ENCODE results near the gene TTC19.
"Not testable (repeated sequence)": the region's sequence is repeated elsewhere in the genome, so short reads cannot be mapped to it uniquely, and the experiment has no call there.

Gene TTC19

DNA sequence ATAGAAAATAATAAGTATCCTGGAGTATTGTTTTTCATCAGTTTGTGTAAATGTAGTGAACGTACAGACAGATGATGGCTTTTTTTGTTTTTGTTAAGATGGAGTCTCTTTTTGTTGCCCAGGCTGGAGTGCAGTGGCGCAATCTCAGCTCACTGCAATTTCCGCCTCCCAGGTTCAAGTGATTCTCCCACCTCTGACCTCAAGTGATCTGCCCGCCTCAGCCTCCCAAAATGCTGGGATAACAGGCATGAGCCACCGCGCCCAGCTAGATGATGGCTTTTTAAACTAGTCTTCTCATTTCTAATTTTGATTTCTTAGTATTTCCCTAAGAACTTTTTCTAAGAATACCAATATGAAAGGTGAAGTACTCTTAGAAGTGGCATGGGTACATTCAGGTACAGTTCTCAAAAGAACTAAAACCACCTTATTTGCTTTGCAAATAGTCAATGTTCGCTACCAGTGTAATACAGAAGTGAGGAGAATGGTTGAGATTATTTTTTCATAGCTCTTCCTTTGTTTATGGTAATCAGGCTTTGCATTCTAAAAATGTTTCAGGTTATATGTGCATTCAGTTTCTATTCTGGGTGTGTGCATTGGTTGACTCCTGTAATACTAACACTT lies 34.2 kb downstream of the TTC19 start:
- DNase-seq (ENCODE audit: low read depth), result no peak

DNA sequence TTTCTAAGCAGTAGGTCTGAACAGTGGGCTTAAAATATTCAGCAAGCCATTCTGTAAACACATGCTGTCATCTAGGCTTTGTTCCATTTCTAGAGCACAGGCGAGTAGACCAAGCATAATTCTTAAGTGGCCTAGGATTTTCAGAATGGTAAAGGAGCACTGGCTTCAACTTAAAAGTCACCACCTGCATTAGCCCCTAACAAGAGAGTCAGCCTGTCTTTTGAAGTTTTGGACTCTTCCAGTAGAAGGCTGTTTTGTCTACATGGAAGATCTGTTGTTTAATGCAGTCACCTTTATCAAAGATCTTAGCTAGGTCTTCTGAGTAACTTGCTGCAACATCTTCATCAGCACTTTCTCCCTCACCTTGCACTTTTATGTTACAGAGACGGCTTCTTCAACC lies 36.6 kb downstream of the TTC19 start:
- no peak for DNase-seq (ENCODE audit: low read depth)

DNA sequence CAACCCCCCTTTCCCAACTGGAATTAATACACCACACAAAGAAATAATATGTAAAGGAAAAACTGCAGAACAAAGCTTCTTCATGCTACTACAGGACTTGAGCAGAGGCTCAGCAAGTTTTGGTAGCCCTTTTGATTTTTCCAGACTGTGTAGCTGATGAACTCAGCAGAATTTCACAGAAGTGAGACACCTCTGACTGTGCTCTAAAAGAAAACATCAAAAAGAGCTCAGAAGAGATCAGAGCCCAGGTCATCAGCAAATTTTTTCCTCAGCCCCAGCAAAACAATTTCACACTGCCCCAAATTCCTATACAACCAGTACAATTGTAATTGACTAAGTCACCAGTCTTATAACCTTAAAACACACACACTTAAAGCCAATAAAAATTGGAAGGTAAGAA lies 38.0 kb downstream of the TTC19 start:
- DNase-seq (ENCODE audit: low read depth), result no peak

DNA sequence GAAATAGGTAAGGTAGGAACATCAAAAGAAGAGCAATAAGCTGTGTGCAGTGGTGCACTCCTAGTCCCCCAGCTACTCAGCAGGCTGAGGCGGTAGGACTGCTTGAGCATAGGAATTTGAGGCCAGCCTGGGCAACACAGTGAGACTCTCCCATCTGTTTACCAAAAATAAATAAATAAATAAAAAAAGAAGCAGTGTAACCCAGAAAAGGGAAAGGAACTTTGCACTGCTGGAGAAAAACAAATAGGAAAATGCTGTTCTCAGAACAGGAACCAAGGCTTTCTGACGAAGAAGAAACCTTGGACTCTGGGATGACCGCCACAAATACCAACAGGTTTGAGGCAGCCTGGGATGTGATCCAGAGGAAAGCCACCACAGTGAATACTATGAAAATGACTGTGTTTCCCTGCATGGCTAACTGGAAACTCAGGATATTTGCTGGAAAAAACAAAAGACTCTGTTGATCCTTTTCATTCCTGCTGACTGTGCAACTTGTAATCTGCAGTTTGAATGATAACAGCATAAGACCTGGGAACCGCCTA lies 41.2 kb downstream of the TTC19 start:
- DNase-seq (ENCODE audit: low read depth), result no peak

DNA sequence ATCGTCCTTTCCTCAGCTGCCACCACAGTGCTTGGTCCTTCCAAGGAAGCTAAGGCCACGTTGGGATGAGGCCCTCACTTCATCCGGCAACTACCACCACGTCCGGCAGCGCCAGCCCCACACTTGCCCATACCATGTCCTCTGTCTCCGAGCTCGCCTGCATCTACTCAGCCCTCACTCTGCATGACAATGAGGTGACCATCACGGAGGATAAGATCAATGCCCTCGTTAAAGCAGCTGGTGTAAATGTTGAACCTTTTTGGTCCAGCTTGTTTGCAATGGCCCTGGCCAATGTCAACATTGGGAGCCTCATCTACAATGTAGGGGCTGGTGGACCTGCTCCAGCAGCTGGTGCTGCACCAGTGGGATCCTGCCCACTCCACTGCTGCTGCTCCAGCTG lies 44.9 kb downstream of the TTC19 start:
- DNase-seq (ENCODE audit: low read depth), result no peak

DNA sequence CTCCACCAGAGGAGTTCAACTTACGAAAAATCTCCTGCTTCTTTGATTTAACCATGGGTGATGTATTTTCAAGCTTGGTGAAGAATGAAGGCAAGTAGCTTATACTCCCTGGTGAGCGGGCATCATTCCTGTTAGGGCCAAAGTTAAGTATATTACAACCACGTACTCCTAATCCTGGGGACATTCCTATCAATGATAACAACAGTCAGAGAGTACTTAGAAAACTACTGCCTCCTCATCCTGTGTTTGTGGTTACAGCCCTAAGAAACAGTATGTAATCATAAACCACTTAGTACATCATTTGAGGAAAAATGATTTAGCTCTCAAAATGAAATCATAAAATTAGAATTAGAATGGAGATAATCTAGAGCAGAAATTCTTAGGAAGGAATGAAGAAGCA lies 47.3 kb downstream of the TTC19 start:
- DNase-seq (ENCODE audit: low read depth), result no peak

DNA sequence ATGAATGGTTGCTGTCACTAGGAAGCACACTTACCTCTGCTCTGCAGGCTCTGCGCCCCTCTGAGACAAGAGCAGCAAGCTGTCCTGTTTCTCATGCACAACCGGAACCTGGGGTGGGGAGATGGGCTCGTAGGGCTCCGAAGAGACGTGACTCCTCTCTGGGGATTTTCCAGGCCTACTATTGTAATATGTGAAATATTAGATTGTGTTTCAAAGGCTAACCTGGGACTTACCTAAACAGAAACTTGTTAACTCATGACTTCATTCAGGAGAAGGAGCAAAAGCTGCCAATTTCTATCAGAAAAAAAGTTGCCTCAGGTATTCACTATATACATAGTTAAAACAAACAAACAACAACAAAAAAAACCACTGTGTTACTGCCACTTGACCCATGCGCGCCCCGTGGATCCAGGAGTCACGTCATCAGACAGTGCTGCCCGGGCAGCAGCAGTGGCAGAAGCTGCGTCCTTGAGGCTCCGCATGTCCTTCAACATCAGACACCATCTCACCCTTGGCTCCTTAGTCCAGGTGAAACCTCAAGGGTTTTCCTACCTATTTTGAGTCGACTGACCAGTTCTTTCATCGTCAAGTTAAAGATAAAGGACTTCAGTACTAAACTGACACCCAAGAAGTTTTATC lies 49.3 kb downstream of the TTC19 start:
- DNase-seq (ENCODE audit: low read depth), result no peak

DNA sequence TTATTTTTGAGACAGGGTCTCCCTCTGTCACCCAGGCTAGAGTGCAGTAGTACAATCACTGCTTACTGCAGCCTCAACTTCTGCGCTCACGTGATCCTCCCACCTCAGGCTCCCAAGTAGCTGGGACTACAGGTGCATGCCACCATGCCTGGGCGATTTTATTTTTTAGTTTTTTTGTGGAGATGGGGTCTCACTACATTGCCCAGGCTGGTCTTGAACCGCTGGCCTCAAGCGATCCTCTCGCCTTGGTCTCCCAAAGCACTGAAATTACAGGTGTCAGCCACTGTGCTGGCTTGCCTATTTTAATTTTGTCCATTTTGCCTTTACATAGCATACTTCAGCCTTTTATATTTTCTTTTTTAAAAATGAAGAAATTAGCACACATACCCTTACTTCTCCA lies 51.2 kb downstream of the TTC19 start:
- no peak for DNase-seq (ENCODE audit: low read depth)

DNA sequence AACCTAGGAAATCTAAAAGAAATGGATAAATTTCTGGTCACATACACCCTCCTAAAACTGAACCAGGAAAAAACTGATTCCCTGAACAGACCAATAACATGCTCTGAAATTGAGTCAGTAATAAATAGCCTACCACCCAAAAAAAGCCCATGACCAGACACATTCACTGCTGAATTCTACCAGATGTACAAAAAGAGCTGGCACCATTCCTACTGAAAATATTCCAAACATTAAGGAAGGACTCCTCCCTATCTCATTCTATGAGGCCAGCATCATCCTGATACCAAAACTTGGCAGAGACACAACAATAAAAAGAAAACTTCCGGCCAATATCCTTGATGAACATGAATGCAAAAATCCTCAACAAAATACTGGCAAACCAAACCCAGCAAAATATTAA lies 52.9 kb downstream of the TTC19 start:
- DNase-seq (ENCODE audit: low read depth), result no peak

DNA sequence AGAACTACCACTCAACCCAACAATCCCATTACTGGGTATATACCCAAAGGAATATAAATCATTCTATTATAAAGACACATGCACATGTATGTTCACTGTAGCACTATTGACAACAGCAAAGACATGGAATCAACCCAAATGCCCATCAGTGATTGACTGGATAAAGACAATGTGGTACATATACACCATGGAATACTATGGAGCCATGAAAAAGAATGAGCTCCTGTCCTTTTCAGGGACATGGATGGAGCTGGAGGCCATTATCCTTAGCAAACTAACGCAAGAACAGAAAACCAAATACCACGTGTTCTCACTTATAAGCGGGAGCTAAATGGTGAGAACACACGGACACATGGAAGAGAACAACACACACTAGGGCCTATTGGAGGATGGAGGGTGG lies 55.5 kb downstream of the TTC19 start:
- not testable (repeated sequence) for DNase-seq (ENCODE audit: low read depth)

DNA sequence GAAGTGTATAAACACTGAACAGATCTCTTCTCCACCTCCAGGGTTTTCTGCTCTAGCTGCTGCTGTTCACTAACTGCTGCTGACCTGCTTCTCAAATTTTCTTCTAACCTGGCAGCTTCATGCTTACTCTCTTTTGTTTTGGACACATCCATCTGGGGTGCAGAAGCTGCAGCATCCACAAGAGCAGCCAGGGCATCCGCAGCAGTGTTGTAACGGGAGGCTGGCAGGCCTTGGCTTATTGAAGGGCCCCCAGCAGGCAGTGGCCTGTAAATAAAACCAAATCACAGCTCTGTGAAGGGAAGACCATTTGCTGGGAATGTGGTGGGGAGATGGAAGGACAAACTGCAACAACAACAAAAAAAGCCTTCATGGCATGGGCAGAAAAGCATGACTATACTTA lies 62.0 kb downstream of the TTC19 start:
- no peak for DNase-seq (ENCODE audit: low read depth)

DNA sequence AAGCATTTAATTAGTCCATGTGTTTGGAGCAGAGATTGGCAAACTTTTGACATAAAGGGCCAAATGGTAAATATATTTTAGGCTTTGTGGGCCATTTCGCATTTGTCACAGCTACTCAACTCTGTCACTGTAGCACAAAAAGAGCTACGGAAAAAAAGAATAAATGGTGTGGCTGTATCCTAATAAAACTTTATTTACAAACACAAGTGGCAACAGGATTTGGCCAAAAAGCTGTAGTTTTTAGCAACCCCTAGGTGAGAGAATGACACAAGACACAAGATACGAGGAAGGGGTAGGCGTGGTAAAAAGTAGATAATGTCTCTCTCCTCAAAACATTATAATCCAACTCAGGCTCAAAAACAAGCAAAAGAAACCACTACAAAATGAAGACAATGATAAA lies 66.5 kb downstream of the TTC19 start:
- DNase-seq (ENCODE audit: low read depth), result no peak

DNA sequence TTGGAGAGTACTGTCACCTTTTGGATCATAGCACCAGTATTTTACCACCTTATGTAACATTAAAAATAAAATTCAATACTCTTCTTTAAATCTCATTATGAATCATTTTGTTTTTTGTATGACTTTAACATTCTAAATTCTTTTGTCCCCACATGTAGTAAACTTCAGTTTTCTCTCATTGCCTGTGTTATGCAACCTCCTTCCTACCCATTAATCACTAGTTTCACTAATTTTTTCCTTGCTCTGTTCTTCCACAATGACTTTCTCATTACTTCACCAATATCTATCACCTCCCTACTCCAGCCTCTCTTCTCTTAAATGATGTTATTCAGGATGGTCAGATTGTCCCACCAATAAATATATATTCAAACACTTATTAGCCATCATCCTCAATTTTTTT lies 68.7 kb downstream of the TTC19 start:
- no peak for DNase-seq (ENCODE audit: low read depth)

DNA sequence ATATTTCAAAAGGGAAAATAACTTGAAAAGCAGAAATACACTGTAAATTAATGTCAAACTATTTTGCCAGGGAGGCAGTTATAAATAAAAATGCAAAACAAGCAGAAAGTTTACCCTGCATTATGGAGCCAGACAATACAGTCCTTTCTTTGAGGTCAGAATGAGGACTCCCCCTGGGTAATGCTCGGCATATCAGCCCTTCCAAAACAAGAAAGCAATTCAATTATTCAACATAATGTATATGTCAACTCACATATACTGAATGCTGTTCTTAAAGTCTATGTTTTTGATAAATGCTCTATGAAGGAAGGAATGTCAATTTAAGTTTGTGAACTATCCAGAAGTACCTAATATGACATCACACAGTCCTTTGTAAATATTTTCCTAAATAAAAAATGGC lies 72.4 kb downstream of the TTC19 start:
- DNase-seq (ENCODE audit: low read depth), result no peak

DNA sequence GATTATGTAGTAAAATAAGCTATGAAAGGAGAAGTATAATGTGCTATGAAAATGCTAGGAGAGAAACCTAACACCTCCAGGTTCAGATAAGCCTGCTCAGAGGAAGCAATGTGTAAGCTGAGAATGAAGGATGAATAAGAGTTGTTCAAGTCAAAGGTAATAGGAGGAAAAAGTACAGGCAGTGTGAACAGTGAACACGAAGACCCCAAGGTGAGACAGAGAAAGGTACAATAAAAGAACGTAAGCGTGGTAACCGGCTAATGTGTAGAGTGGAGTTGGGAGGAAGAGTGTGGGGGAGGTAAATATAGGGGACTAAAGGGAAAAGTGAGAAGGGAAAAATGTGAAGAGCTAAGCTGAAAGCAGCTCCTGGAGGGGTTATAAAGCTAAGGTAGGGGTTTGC lies 74.2 kb downstream of the TTC19 start:
- DNase-seq (ENCODE audit: low read depth), result no peak

DNA sequence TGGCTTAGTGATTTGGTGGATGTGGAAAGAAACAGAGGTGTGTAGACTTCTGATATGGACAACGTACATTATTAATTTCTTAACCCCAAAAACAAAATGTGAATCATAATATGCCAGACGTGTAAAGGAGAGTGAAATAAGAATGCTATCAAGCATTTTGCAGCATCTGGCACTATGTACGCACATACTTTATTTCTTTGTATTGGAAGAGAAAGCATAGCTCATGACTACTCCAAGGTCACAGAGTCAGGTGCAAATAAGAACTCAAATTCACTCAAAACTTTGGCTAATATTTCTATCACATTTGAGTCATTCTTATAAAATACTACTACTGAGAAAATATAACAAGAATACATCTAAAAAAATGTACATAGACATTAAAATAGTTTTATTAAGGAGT lies 74.8 kb downstream of the TTC19 start:
- DNase-seq (ENCODE audit: low read depth), result no peak

DNA sequence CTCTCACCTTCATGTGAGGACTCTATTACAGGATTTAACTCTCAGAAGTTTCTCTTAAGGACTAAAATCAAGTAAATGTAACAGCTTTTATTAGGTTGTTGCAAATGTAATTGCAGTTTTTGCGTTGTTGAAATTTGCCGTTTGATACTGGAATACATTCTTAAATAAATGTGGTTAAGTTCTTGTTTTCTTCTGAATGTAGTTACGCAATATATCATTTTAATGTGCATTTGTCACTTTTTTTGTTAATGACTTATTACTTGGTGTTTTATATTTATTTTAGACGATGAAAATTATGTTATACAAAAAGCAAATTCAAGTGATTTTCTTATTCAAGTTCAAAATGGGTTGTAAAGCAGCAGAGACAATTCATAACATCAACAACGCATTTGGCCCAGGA lies 76.3 kb downstream of the TTC19 start:
- no peak for DNase-seq (ENCODE audit: low read depth)
